HUES6 (cell line): ENCODE data around the gene RRP1B.
"Not testable (repeated sequence)": the region's sequence is repeated elsewhere in the genome, so short reads cannot be mapped to it uniquely, and the experiment has no call there.

Experiments used
- H3K27ac ChIP-seq: 2 replicates; pipeline ENCODE4 v1.7.0; 2013; ENCODE audit warnings: low read depth, mild to moderate bottlenecking, low read length, inconsistent platforms
- H3K27me3 ChIP-seq: 2 replicates; pipeline ENCODE4 v1.6.1; 2013; ENCODE audit warnings: low read length; ENCODE audit not compliant: control insufficient read depth, insufficient read depth
- H3K36me3 ChIP-seq: 2 replicates; pipeline ENCODE4 v1.6.1; 2013; ENCODE audit warnings: low read length; ENCODE audit not compliant: control insufficient read depth, insufficient read depth
- H3K4me1 ChIP-seq: 2 replicates; pipeline ENCODE4 v1.6.1; 2013; ENCODE audit warnings: low read length; ENCODE audit not compliant: control insufficient read depth, insufficient read depth
- H3K4me3 ChIP-seq: 2 replicates; pipeline ENCODE4 v1.5.1; 2013; ENCODE audit warnings: low read depth, low read length
- H3K9ac ChIP-seq: one replicate; pipeline ENCODE4 v1.6.1; 2013; ENCODE audit warnings: mild to moderate bottlenecking, low read length
- H3K9me3 ChIP-seq: 2 replicates; pipeline ENCODE4 v1.6.1; 2013; ENCODE audit warnings: low read depth, low read length; ENCODE audit not compliant: control insufficient read depth, insufficient read depth

The RRP1B gene

GRCh38 chr21:43644071-43644470 is 15.3 kb upstream of the RRP1B start:
- H3K27ac ChIP-seq = no peak overlapping the region
- no peak overlapping the region for H3K9ac ChIP-seq

GRCh38 chr21:43644609-43645008 is 14.8 kb upstream of the RRP1B start:
- no peak overlapping the region for H3K27ac ChIP-seq

More at GRCh38 chr21:43644071-43644470, 15.3 kb upstream of the RRP1B start:
- H3K9me3 ChIP-seq = no peaks in the 10 kb centered on the region
- no peaks in the 10 kb centered on the region for H3K36me3 ChIP-seq
- H3K4me1 ChIP-seq = peaks cover 3% of the 10 kb centered on the region; the same call in 1 of the 2 replicates
- H3K27me3 ChIP-seq = no peaks in the 10 kb centered on the region
- no peak overlapping the region for H3K4me3 ChIP-seq

GRCh38 chr21:43645136-43645891 is 14.0 kb upstream of the RRP1B start:
- Histone ChIP-seq H3K4me3 (no peak overlapping the region), H3K36me3 (no peaks in the 10 kb centered on the region), H3K9me3 (no peaks in the 10 kb centered on the region), H3K9ac (no peak overlapping the region), H3K27ac (no peak overlapping the region), H3K27me3 (no peaks in the 10 kb centered on the region), H3K4me1 (peaks cover 3% of the 10 kb centered on the region; the same call in 1 of the 2 replicates)

More at GRCh38 chr21:43644609-43645008, 14.8 kb upstream of the RRP1B start:
- Histone ChIP-seq H3K4me3 (no peak overlapping the region), H3K9ac (no peak overlapping the region), H3K36me3 (no peaks in the 10 kb centered on the region), H3K9me3 (no peaks in the 10 kb centered on the region), H3K27me3 (no peaks in the 10 kb centered on the region), H3K4me1 (peaks cover 3% of the 10 kb centered on the region; the same call in 1 of the 2 replicates)

GRCh38 chr21:43645976-43646375 is 13.4 kb upstream of the RRP1B start:
- peaks cover 3% of the 10 kb centered on the region; the same call in 1 of the 2 replicates for H3K4me1 ChIP-seq
- H3K36me3 ChIP-seq = no peaks in the 10 kb centered on the region
- H3K9me3 ChIP-seq = no peaks in the 10 kb centered on the region
- H3K9ac ChIP-seq = no peak overlapping the region
- H3K27me3 ChIP-seq = no peaks in the 10 kb centered on the region
- no peak overlapping the region for H3K4me3 ChIP-seq
- no peak overlapping the region for H3K27ac ChIP-seq

- Histone ChIP-seq H3K36me3 (no peaks in the 10 kb centered on the region), H3K4me1 (peaks cover 3% of the 10 kb centered on the region; the same call in 1 of the 2 replicates), H3K4me3 (no peak overlapping the region), H3K27me3 (no peaks in the 10 kb centered on the region), H3K9me3 (no peaks in the 10 kb centered on the region), H3K9ac (no peak overlapping the region), H3K27ac (no peak overlapping the region)
These were observed 12.7 kb upstream of the RRP1B start for GRCh38 chr21:43646550-43647260.

GRCh38 chr21:43648171-43648570 is 11.2 kb upstream of the RRP1B start:
- H3K9me3 ChIP-seq = no peaks in the 10 kb centered on the region
- no peak overlapping the region for H3K9ac ChIP-seq

GRCh38 chr21:43651926-43652325 is 7.4 kb upstream of the RRP1B start:
- not testable (repeated sequence) for H3K27ac ChIP-seq, H3K27me3 ChIP-seq, H3K9me3 ChIP-seq, H3K9ac ChIP-seq, H3K4me1 ChIP-seq, H3K36me3 ChIP-seq, H3K4me3 ChIP-seq

More at GRCh38 chr21:43648171-43648570, 11.2 kb upstream of the RRP1B start:
- Histone ChIP-seq H3K27me3 (no peaks in the 10 kb centered on the region), H3K4me1 (peaks cover 3% of the 10 kb centered on the region; the same call in 1 of the 2 replicates), H3K27ac (no peak overlapping the region), H3K36me3 (no peaks in the 10 kb centered on the region), H3K4me3 (no peak overlapping the region)

- Histone ChIP-seq H3K9me3 (no peaks in the 10 kb centered on the region), H3K27me3 (no peaks in the 10 kb centered on the region), H3K9ac (no peak overlapping the region), H3K36me3 (no peaks in the 10 kb centered on the region), H3K27ac (no peak overlapping the region), H3K4me1 (no peaks in the 10 kb centered on the region), H3K4me3 (no peak overlapping the region)
These were observed 6.7 kb upstream of the RRP1B start for GRCh38 chr21:43652616-43653015.

- no peaks in the 10 kb centered on the region for H3K9me3 ChIP-seq
- no peak overlapping the region for H3K9ac ChIP-seq
These were observed 5.7 kb upstream of the RRP1B start for GRCh38 chr21:43653626-43654025.

GRCh38 chr21:43654806-43655489 is 4.4 kb upstream of the RRP1B start:
- no peak overlapping the region for H3K4me3 ChIP-seq
- no peaks in the 10 kb centered on the region for H3K9me3 ChIP-seq
- H3K27me3 ChIP-seq = no peaks in the 10 kb centered on the region
- H3K36me3 ChIP-seq = no peaks in the 10 kb centered on the region
- H3K4me1 ChIP-seq = no peaks in the 10 kb centered on the region
- no peak overlapping the region for H3K27ac ChIP-seq
- no peak overlapping the region for H3K9ac ChIP-seq

More at GRCh38 chr21:43653626-43654025, 5.7 kb upstream of the RRP1B start:
- Histone ChIP-seq H3K4me3 (no peak overlapping the region), H3K4me1 (no peaks in the 10 kb centered on the region), H3K27ac (no peak overlapping the region), H3K36me3 (no peaks in the 10 kb centered on the region), H3K27me3 (no peaks in the 10 kb centered on the region)
